Measurements from ENCODE around the gene GALNT17.

The GALNT17 gene

GRCh38 chr7:71272509-71273490 is 140.9 kb downstream of the GALNT17 start:
- H3K27ac ChIP-seq (ENCODE audit: extremely low read depth, low read depth, low read length) = no peak overlapping the region
- no peak for TF ChIP-seq ZNF16 (tag by site-specific recombination; IDR thresholded peaks at IDR 0.05; ENCODE audit: low read depth)
- CTCF ChIA-PET = no interaction called here
- no peak overlapping the region for H3K4me3 ChIP-seq (ENCODE audit: low read depth, low read length)
- no peaks in the 10 kb centered on the region for H3K36me3 ChIP-seq (ENCODE audit: control insufficient read depth in 2 of 2, insufficient read depth in 1 of 2, low read length in 2 of 2)
- H3K9me3 ChIP-seq (ENCODE audit: control insufficient read depth, insufficient read depth, low read depth, low read length) = no peaks in the 10 kb centered on the region
- POLR2A ChIA-PET = no interaction called here
- H3K4me1 ChIP-seq (ENCODE audit: control insufficient read depth, insufficient read depth, low read length) = no peaks in the 10 kb centered on the region

- TF ChIP-seq ZNF692 (tag by site-specific recombination; IDR thresholded peaks at IDR 0.05) = no peak
- no peak for TF ChIP-seq ZNF548 (tag by site-specific recombination; IDR thresholded peaks at IDR 0.05)
- TF ChIP-seq GLIS1 (tag by site-specific recombination; IDR thresholded peaks at IDR 0.05) = no peak
- TF ChIP-seq ZNF366 (tag by site-specific recombination; conservative IDR thresholded peaks at IDR 0.05) = no peak
- TF ChIP-seq PRDM6 (tag by site-specific recombination; IDR thresholded peaks at IDR 0.05) = no peak
- no peak for TF ChIP-seq ZNF645 (tag by site-specific recombination; IDR thresholded peaks at IDR 0.05)
- no peak for TF ChIP-seq ZNF148 (tag by site-specific recombination; IDR thresholded peaks at IDR 0.05; ENCODE audit: borderline replicate concordance)
- Histone ChIP-seq H3K36me3 (ENCODE audit: control insufficient read depth in 2 of 2, insufficient read depth in 1 of 2, low read length in 2 of 2) (no peaks in the 10 kb centered on the region), H3K4me3 (ENCODE audit: low read depth, low read length) (no peak overlapping the region), H3K9me3 (ENCODE audit: control insufficient read depth, insufficient read depth, low read depth, low read length) (no peaks in the 10 kb centered on the region), H3K27ac (ENCODE audit: extremely low read depth, low read depth, low read length) (no peak overlapping the region), H3K4me1 (ENCODE audit: control insufficient read depth, insufficient read depth, low read length) (no peaks in the 10 kb centered on the region)
- CTCF ChIA-PET = no interaction called here
- POLR2A ChIA-PET = no interaction called here
Observed at GRCh38 chr7:71278257-71278656, 146.3 kb downstream of the GALNT17 start.

GRCh38 chr7:71281261-71281660 is 149.3 kb downstream of the GALNT17 start:
- Histone ChIP-seq H3K9me3 (ENCODE audit: control insufficient read depth, insufficient read depth, low read depth, low read length) (no peaks in the 10 kb centered on the region), H3K4me1 (ENCODE audit: control insufficient read depth, insufficient read depth, low read length) (no peaks in the 10 kb centered on the region), H3K36me3 (ENCODE audit: control insufficient read depth in 2 of 2, insufficient read depth in 1 of 2, low read length in 2 of 2) (no peaks in the 10 kb centered on the region), H3K27ac (ENCODE audit: extremely low read depth, low read depth, low read length) (no peak overlapping the region), H3K4me3 (ENCODE audit: low read depth, low read length) (no peak overlapping the region)
- ChIA-PET POLR2A (no interaction called here), CTCF (no interaction called here)
- no peak for TF ChIP-seq ZNF701 (tag by site-specific recombination; IDR thresholded peaks at IDR 0.05)
- no peak for TF ChIP-seq PBX3 (CRISPR knock-in tag; IDR thresholded peaks at IDR 0.05)
- no peak for TF ChIP-seq KLF16 (tag by site-specific recombination; IDR thresholded peaks at IDR 0.05)
- TF ChIP-seq ZBTB10 (tag by site-specific recombination; IDR thresholded peaks at IDR 0.05) = no peak
- TF ChIP-seq ZNF175 (tag by site-specific recombination; IDR thresholded peaks at IDR 0.05) = no peak
- TF ChIP-seq ZNF600 (tag by site-specific recombination; IDR thresholded peaks at IDR 0.05) = no peak
- TF ChIP-seq ZBTB7A (tag by site-specific recombination; IDR thresholded peaks at IDR 0.05; ENCODE audit: low read depth) = no peak
- TF ChIP-seq ZNF488 (tag by site-specific recombination; IDR thresholded peaks at IDR 0.05) = no peak

Data from HEK293 (cell line).